K562 (cell line): Measurements from ENCODE around the gene ZNF689. TPM values are rescaled to one million over a fixed set of nuclear protein-coding genes. Genes with fewer than 3 reads are reported as not detected.

Experiments used
- ATAC-seq: fragments of 200-7000 bp; cut with Tn5 transposase; 3 replicates; pipeline ENCODE4 v1.9.1; 2020; ENCODE audit warnings: moderate library complexity
- BruUV-seq: library from RNA; stranded (reverse); fragments of 400-500 nt; replicated peaks from 2 replicates; lab custom pipeline; 2021; lab: Mats Ljungman, UMichigan
- CTCF ChIA-PET: fragments of 300-600 bp; formaldehyde crosslinking; extraction: SDS; loops from one replicate; lab custom pipeline; 2021; ENCODE audit warnings: low intra/inter-chr PET ratio; lab: Yijun Ruan, JAX
- POLR2A ChIA-PET: fragments of 300-600, 350-650 bp; sonication (Branson Sonifier 250); formaldehyde crosslinking; extraction: SDS; loops from one replicate; lab custom pipeline; 2021; ENCODE audit warnings: antibody characterized with exemption, inconsistent platforms; lab: Yijun Ruan, JAX
- DNase-seq, 4 experiments: peaks; one replicate each; pipeline versions ENCODE4 v3.0.0 to v3.0.0-alpha.2; 2011 to 2018; ENCODE audit warnings: low spot score in 3 of 4, mixed read lengths in 3 of 4; ENCODE audit errors: extremely low read depth in 1 of 4
- FAIRE-seq: peaks from 2 replicates; lab custom pipeline; 2011; peaks lifted over from hg19 to GRCh38; lab: Jason Lieb, UNC
- H2AFZ ChIP-seq: 2 replicates; pipeline ENCODE4 v1.6.0; 2011; ENCODE audit warnings: low read depth, low read length, control low read depth, inconsistent platforms
- H3K27ac ChIP-seq: fragments of 200-600 bp; 3 replicates; pipeline ENCODE4 v1.8.0; 2011; ENCODE audit warnings: low read depth, mild to moderate bottlenecking, control low read depth, inconsistent platforms, low read length, moderate library complexity, mixed read lengths; ENCODE audit errors: extremely low read depth
- H3K27me3 ChIP-seq, 2 experiments: fragments of 300-600 bp in 1 of 2; 2 replicates in 1 of 2; 3 replicates in 1 of 2; pipeline versions ENCODE4 v1.6.0 to v1.8.0; 2011; ENCODE audit warnings: inconsistent platforms in 2 of 2, low read length in 2 of 2, mild to moderate bottlenecking in 1 of 2, mixed read lengths in 1 of 2, moderate library complexity in 1 of 2; ENCODE audit not compliant: control insufficient read depth in 2 of 2, insufficient read depth in 2 of 2
- H3K36me3 ChIP-seq: fragments of 300-600 bp; 3 replicates; pipeline ENCODE4 v1.8.0; 2011; ENCODE audit warnings: mild to moderate bottlenecking, low read length, inconsistent platforms; ENCODE audit not compliant: control insufficient read depth, insufficient read depth
- H3K4me1 ChIP-seq, 2 experiments: fragments of 200-600 bp in 1 of 2; replicated peaks in 1 of 2; 2 replicates in 1 of 2; 3 replicates in 1 of 2; pipeline versions ENCODE4 v1.5.1 to v1.8.0; 2011; ENCODE audit warnings: inconsistent platforms in 2 of 2, low read length in 2 of 2, mild to moderate bottlenecking in 1 of 2, mixed read lengths in 1 of 2, moderate library complexity in 1 of 2; ENCODE audit not compliant: control insufficient read depth in 2 of 2, insufficient read depth in 2 of 2
- H3K4me2 ChIP-seq: 2 replicates; pipeline ENCODE4 v1.6.1; 2011; ENCODE audit warnings: low read length, control low read depth, inconsistent platforms, mixed read lengths; ENCODE audit not compliant: insufficient read depth
- H3K4me3 ChIP-seq: fragments of 200-600 bp; sonication (generic), shearing (Covaris generic); 2 replicates; pipeline ENCODE4 v1.5.1; 2016; ENCODE audit warnings: control low read depth, inconsistent platforms
- H3K79me2 ChIP-seq: fragments of 200-600 bp; 3 replicates; pipeline ENCODE4 v1.8.0; 2011; ENCODE audit warnings: low read length, inconsistent platforms; ENCODE audit not compliant: control insufficient read depth, insufficient read depth
- H3K9ac ChIP-seq, 2 experiments: 2 replicates each; pipeline versions ENCODE4 v1.6.0 to v1.6.1; 2011; ENCODE audit warnings: low read depth in 2 of 2, low read length in 2 of 2, control low read depth in 1 of 2, inconsistent platforms in 1 of 2, mild to moderate bottlenecking in 1 of 2, mixed read lengths in 1 of 2; ENCODE audit not compliant: insufficient read depth in 1 of 2
- H3K9me1 ChIP-seq: one replicate; pipeline ENCODE4 v1.6.0; 2011; ENCODE audit warnings: inconsistent platforms, mild to moderate bottlenecking, low read length, moderate library complexity; ENCODE audit not compliant: control insufficient read depth, insufficient read depth
- H3K9me3 ChIP-seq: replicated peaks from 2 replicates; pipeline ENCODE4 v1.5.1; 2011; ENCODE audit warnings: low read depth, low read length, inconsistent platforms; ENCODE audit not compliant: control insufficient read depth, insufficient read depth
- H4K20me1 ChIP-seq: replicated peaks from 2 replicates; pipeline ENCODE4 v1.6.1; 2011; ENCODE audit warnings: low read length, inconsistent platforms, mixed read lengths; ENCODE audit not compliant: control insufficient read depth, insufficient read depth
- RBFOX2 ChIP-seq: fragments of 200-400 bp; formaldehyde crosslinking; IDR thresholded peaks from 2 replicates; pipeline ENCODE4 v1.6.1; 2017; ENCODE audit warnings: low read depth, mild to moderate bottlenecking, low read length, moderate library complexity
- VEZF1 ChIP-seq: fragments of 200-800 bp; sonication (Bioruptor generic); IDR thresholded peaks from 2 replicates; pipeline ENCODE4 v1.6.1; 2017; ENCODE audit warnings: missing genetic modification characterization, missing compliant biosample characterization
- ZNF239 ChIP-seq: fragments of 250-450 bp; sonication (Bioruptor Pico); IDR thresholded peaks from 2 replicates; pipeline ENCODE4 v1.4.0; 2020; ENCODE audit warnings: mild to moderate bottlenecking
- ZNF347 ChIP-seq: fragments of 450-650 bp; formaldehyde crosslinking; IDR thresholded peaks from 2 replicates; pipeline ENCODE4 v1.4.0; 2020; ENCODE audit warnings: low read depth, mild to moderate bottlenecking, moderate library complexity
- WGBS: fragments of 100-300 bp; shearing (Covaris generic); methylation state at CpG from one replicate; pipeline ENCODE4 v1.1.6; 2016; ENCODE audit warnings: low coverage, mixed read lengths; ENCODE audit not compliant: insufficient coverage; ENCODE audit errors: missing lambda C conversion rate; 5-methylcytosine and 5-hydroxymethylcytosine counted together
- in situ Hi-C: fragments of 300-500 bp; cut with MboI; formaldehyde crosslinking; loops from 4 replicates; pipeline ENCODE4 v1.15.0; 2018; ENCODE audit warnings: inconsistent platforms, mixed read lengths
- intact Hi-C: fragments of 100-400 bp; cut with micrococcal nuclease; formaldehyde crosslinking; loops from 2 replicates; pipeline ENCODE4 v1.14.2; 2022
- polyA plus RNA-seq, 8 experiments: library from polyadenylated mRNA; depleted of rRNA in 4 of 8; stranded (reverse) in 5 of 8; unstranded in 3 of 8; fragments of >200 nt; fragmentation: Nextera tagmentation in 2 of 8; fragmentation: Illumina TruSeq in 1 of 8; extraction: Ambion mirVana in 2 of 8; extraction: Trizol in 1 of 8; gene quantifications; 2 replicates each; pipeline versions ENCODE4 v1.2.1 to v1.2.3, GENCODE V29; 2011 to 2014; ENCODE audit warnings: inconsistent platforms in 1 of 8, missing spikeins in 1 of 8
- total RNA-seq, 7 experiments: library from RNA; depleted of rRNA in 6 of 7; stranded (reverse); fragments of >200 nt in 6 of 7; fragmentation: Illumina TruSeq in 2 of 7; extraction: Trizol in 2 of 7; gene quantifications; 2 replicates each; pipeline versions ENCODE4 v1.2.1 to v1.2.3, GENCODE V29; 2011 to 2021; ENCODE audit warnings: low replicate concordance in 1 of 7

ZNF689 gene
- total and polyA plus RNA-seq, 9 of the 15 experiments (the other 6 are each of a cell fraction or from before 2014, with no cell fraction given) = 5.4 to 15.4 (median 10.8) TPM

- ATAC-seq (no peak), DNase-seq (no peak), FAIRE-seq (no peak)
- Histone ChIP-seq H3K4me1 (peaks cover 22 to 60% of the 10 kb centered on the region in 2 experiments; a peak in 4 of 5 replicates), H3K9me3 (no peaks in the 10 kb centered on the region), H3K79me2 (peaks cover 35% of the 10 kb centered on the region), H2AFZ (no peak overlapping the region), H3K9me1 (peaks cover under 1% of the 10 kb centered on the region), H3K9ac (no peak overlapping the region; a peak in 1 of 4 replicates), H3K36me3 (peaks cover 56% of the 10 kb centered on the region), H4K20me1 (no peaks in the 10 kb centered on the region), H3K4me2 (no peak overlapping the region), H3K4me3 (no peak overlapping the region), H3K27ac (no peak overlapping the region), H3K27me3 (no peaks in the 10 kb centered on the region)
- WGBS = 93% methylated on average over 12 of the region's 12 CpGs
- BruUV-seq = no TSS peak
- in situ Hi-C loops = no loop called here
- TF ChIP-seq RBFOX2 = peak; percentile 33; the same call in 1 of the 2 replicates
- TF ChIP-seq ZNF347 (CRISPR knock-in tag) = no peak
- TF ChIP-seq ZNF239 = 0 out of 2 replicates have a peak, but pooled peaks have one; percentile 6
- TF ChIP-seq VEZF1 (CRISPR knock-in tag) = no peak
- intact Hi-C loops = loop anchor here (5.0 to 10.0 kb wide), 4 partner anchors 159 to 591 kb away; partner anchors contain the start of genes ALDOA, FBXL19, TBX6 and YPEL3
- POLR2A ChIA-PET = no interaction called here
- CTCF ChIA-PET = no interaction called here
These were observed 45.7 kb upstream of the ZNF689 start for GRCh38 chr16:30655815-30656347.
